ENCODE results near the gene FRMPD4.

The FRMPD4 gene

DNA sequence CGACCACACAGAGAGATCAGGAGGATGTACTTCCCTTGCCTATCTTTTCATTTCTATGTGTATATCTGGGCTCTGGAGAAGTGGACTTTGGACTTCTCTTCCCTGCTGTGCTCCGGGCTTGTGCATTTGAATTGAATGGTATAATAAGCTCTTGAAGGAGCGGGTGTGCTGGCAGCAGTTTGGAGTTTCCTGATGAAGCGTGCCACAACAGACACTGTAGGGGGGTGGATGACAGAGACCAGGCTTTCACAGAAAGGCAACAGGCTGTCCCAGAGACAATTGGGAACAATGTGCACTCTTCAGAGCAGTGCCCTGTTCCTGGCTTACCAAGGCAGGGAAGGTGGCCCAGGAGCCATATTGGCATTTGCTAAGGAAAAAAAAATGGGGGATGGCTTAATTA, 170.1 kb downstream of the FRMPD4 start:
- TF ChIP-seq, protein P1, sequence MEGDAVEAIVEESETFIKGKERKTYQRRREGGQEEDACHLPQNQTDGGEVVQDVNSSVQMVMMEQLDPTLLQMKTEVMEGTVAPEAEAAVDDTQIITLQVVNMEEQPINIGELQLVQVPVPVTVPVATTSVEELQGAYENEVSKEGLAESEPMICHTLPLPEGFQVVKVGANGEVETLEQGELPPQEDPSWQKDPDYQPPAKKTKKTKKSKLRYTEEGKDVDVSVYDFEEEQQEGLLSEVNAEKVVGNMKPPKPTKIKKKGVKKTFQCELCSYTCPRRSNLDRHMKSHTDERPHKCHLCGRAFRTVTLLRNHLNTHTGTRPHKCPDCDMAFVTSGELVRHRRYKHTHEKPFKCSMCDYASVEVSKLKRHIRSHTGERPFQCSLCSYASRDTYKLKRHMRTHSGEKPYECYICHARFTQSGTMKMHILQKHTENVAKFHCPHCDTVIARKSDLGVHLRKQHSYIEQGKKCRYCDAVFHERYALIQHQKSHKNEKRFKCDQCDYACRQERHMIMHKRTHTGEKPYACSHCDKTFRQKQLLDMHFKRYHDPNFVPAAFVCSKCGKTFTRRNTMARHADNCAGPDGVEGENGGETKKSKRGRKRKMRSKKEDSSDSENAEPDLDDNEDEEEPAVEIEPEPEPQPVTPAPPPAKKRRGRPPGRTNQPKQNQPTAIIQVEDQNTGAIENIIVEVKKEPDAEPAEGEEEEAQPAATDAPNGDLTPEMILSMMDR (IDR thresholded peaks at IDR 0.05) = no peak
- H3K27ac ChIP-seq = no peak overlapping the region
- no peaks in the 10 kb centered on the region for H3K36me3 ChIP-seq (ENCODE audit: control insufficient read depth, insufficient read depth, low read length)
- H3K9me3 ChIP-seq (ENCODE audit: control insufficient read depth, low read length) = no peaks in the 10 kb centered on the region
- H3K9ac ChIP-seq = no peak overlapping the region
- no peaks in the 10 kb centered on the region for H3K27me3 ChIP-seq (ENCODE audit: control insufficient read depth, insufficient read depth, low read length)
- no peak overlapping the region for H3K4me2 ChIP-seq (ENCODE audit: low read length)
- H3K4me1 ChIP-seq = no peaks in the 10 kb centered on the region
- no peak overlapping the region for H2AFZ ChIP-seq
- no peaks in the 10 kb centered on the region for H3K79me2 ChIP-seq
- no peak overlapping the region for H3K4me3 ChIP-seq (ENCODE audit: low read depth, low read length)

DNA sequence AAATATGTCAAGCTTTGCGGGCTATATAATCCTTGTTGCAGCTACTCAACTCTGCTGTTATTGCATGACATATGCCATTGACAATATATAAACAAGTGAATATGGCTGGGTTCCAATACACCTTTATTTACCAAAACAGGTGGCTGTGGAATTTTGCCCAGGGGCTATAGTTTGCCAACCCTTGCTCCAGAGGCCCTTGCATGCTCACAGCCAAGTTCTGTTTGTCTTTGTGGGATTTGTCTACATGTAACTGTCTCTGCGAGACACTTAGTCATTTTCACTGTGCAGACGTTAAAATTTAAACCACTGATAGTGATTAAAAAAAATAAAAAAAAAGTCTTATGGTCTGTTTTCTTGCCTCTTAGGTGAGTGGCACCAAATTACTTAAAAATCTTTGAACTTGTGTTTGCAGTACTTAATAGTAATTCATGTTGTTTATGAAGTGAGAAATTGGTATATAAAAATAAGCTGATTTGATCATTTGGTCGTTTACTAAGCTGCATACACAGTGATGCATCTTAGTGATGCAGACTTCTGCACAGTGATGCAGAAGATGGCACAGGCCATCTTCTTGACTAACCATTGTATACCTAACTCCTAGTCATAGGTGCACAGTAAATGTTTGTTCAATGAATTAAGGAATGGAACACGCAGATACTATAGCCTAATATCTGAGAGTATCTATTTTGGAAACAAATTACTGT, 170.9 kb downstream of the FRMPD4 start:
- Histone ChIP-seq H3K36me3 (ENCODE audit: control insufficient read depth, insufficient read depth, low read length) (no peaks in the 10 kb centered on the region), H3K27ac (no peak overlapping the region), H3K79me2 (no peaks in the 10 kb centered on the region), H3K9ac (no peak overlapping the region), H3K27me3 (ENCODE audit: control insufficient read depth, insufficient read depth, low read length) (no peaks in the 10 kb centered on the region), H2AFZ (no peak overlapping the region), H3K9me3 (ENCODE audit: control insufficient read depth, low read length) (no peaks in the 10 kb centered on the region), H3K4me2 (ENCODE audit: low read length) (no peak overlapping the region), H3K4me1 (no peaks in the 10 kb centered on the region), H3K4me3 (ENCODE audit: low read depth, low read length) (no peak overlapping the region)
- TF ChIP-seq, protein P1 (IDR thresholded peaks at IDR 0.05) = no peak

GRCh38 chrX:12309744-12310076, 171.4 kb downstream of the FRMPD4 start:
- Histone ChIP-seq H3K4me2 (ENCODE audit: low read length) (no peak overlapping the region), H3K9ac (no peak overlapping the region), H3K4me3 (ENCODE audit: low read depth, low read length) (no peak overlapping the region), H3K27me3 (ENCODE audit: control insufficient read depth, insufficient read depth, low read length) (no peaks in the 10 kb centered on the region), H3K36me3 (ENCODE audit: control insufficient read depth, insufficient read depth, low read length) (no peaks in the 10 kb centered on the region), H3K79me2 (no peaks in the 10 kb centered on the region), H3K27ac (no peak overlapping the region), H2AFZ (no peak overlapping the region), H3K9me3 (ENCODE audit: control insufficient read depth, low read length) (no peaks in the 10 kb centered on the region), H3K4me1 (no peaks in the 10 kb centered on the region)
- TF ChIP-seq, protein P1 (IDR thresholded peaks at IDR 0.05) = no peak

GRCh38 chrX:12314651-12315050, 176.4 kb downstream of the FRMPD4 start:
- H3K4me1 ChIP-seq = no peaks in the 10 kb centered on the region
- TF ChIP-seq, protein P1 (IDR thresholded peaks at IDR 0.05) = no peak
- H3K36me3 ChIP-seq (ENCODE audit: control insufficient read depth, insufficient read depth, low read length) = no peaks in the 10 kb centered on the region
- H2AFZ ChIP-seq = no peak overlapping the region
- no peak overlapping the region for H3K4me3 ChIP-seq (ENCODE audit: low read depth, low read length)
- no peaks in the 10 kb centered on the region for H3K27me3 ChIP-seq (ENCODE audit: control insufficient read depth, insufficient read depth, low read length)
- no peak overlapping the region for H3K4me2 ChIP-seq (ENCODE audit: low read length)
- no peaks in the 10 kb centered on the region for H3K9me3 ChIP-seq (ENCODE audit: control insufficient read depth, low read length)
- no peaks in the 10 kb centered on the region for H3K79me2 ChIP-seq
- H3K9ac ChIP-seq = no peak overlapping the region
- no peak overlapping the region for H3K27ac ChIP-seq

GRCh38 chrX:12315526-12315925, 177.3 kb downstream of the FRMPD4 start:
- H3K4me1 ChIP-seq = no peaks in the 10 kb centered on the region
- H3K9me3 ChIP-seq (ENCODE audit: control insufficient read depth, low read length) = no peaks in the 10 kb centered on the region
- no peak overlapping the region for H3K27ac ChIP-seq
- H3K9ac ChIP-seq = no peak overlapping the region
- TF ChIP-seq, protein P1 (IDR thresholded peaks at IDR 0.05) = no peak
- no peak overlapping the region for H2AFZ ChIP-seq
- no peak overlapping the region for H3K4me2 ChIP-seq (ENCODE audit: low read length)
- H3K4me3 ChIP-seq (ENCODE audit: low read depth, low read length) = no peak overlapping the region
- no peaks in the 10 kb centered on the region for H3K79me2 ChIP-seq
- no peaks in the 10 kb centered on the region for H3K27me3 ChIP-seq (ENCODE audit: control insufficient read depth, insufficient read depth, low read length)
- H3K36me3 ChIP-seq (ENCODE audit: control insufficient read depth, insufficient read depth, low read length) = no peaks in the 10 kb centered on the region

All from parathyroid adenoma (tissue), 2 donors.